Measurements from ENCODE around the gene AXIN2. TPM values are rescaled to one million over a fixed set of nuclear protein-coding genes. Genes with fewer than 3 reads are reported as not detected.

The AXIN2 gene
- polyA plus RNA-seq, 3 donors: 0.10 TPM; not detected in 2

DNA sequence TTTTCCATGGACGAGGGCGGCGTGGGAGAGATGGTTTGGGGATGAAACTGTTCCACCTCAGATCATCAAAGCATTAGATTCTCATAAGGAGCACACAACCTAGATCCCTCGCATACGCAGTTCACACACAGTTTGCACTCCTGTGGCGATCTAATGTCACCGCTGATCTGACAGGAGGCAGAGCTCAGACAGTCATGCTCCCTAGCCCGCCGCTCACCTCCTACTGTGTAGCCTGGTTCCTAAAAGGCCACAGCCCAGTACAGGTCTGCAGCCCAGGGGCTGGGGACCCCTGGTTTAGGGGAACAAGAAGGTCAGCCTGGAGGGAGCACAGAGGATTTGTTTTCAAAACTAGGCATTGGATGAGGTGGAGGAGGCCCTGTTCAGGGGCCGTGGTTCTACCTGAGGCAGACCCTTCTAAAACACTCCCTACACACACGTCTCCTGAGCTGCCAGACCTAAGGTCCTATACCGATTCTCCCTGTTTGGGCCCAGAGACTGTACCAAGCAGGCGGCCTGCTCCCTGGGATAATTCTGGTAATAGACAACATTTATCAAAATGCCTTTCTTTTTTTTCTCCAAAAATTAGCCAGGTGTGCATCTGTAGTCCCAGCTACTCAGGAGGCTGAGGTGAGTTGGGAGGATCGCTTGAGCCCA is 38.6 kb downstream of the AXIN2 start:
- H3K4me3 Mint-ChIP-seq: no peak overlapping the region

DNA sequence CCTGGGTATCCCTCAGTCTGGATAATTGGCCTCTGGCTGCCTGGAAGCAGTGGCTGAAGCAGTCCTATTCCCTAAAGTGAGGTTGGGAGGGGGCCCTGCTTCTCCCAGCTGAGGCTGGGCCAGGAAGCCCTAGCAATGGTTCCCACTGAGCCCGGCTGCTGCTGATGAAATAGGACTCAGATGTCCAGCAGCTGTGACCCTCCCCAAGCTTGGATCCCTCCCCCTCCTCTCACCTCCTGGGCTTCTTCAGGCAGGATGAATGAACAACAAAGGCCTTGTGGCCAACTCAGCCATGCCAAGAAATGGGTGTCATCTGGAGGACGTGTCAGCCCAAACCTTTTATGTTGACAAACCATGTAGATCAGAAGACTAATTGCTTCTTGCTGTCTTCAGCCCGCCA is 42.0 kb downstream of the AXIN2 start:
- intact Hi-C loops (cut with micrococcal nuclease): no loop called here
- H3K9me3 Mint-ChIP-seq: peaks cover 1 to 7% (median 4%) of the 10 kb centered on the region in 7 donors
- TF ChIP-seq, protein P1, sequence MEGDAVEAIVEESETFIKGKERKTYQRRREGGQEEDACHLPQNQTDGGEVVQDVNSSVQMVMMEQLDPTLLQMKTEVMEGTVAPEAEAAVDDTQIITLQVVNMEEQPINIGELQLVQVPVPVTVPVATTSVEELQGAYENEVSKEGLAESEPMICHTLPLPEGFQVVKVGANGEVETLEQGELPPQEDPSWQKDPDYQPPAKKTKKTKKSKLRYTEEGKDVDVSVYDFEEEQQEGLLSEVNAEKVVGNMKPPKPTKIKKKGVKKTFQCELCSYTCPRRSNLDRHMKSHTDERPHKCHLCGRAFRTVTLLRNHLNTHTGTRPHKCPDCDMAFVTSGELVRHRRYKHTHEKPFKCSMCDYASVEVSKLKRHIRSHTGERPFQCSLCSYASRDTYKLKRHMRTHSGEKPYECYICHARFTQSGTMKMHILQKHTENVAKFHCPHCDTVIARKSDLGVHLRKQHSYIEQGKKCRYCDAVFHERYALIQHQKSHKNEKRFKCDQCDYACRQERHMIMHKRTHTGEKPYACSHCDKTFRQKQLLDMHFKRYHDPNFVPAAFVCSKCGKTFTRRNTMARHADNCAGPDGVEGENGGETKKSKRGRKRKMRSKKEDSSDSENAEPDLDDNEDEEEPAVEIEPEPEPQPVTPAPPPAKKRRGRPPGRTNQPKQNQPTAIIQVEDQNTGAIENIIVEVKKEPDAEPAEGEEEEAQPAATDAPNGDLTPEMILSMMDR (IDR thresholded peaks at IDR 0.05): no peak
- Histone ChIP-seq H3K79me2 (ENCODE audit: insufficient read depth, low read length) (no peaks in the 10 kb centered on the region), H3K9me3 (replicated peaks in 1 of 2; ENCODE audit: control insufficient read depth in 1 of 2, insufficient read depth in 1 of 2, low read length in 2 of 2) (no peaks in the 10 kb centered on the region), H3K27ac (ENCODE audit: low read depth in 1 of 2, low read length in 2 of 2) (no peak overlapping the region), H3K4me2 (replicated peaks; ENCODE audit: extremely low read depth, low read length, poor library complexity, severe bottlenecking) (no peak overlapping the region), H3K36me3 (replicated peaks in 1 of 2; ENCODE audit: control insufficient read depth in 1 of 2, insufficient read depth in 2 of 2, low read length in 2 of 2) (no peaks in the 10 kb centered on the region), H3K4me3 (replicated peaks in 1 of 3; ENCODE audit: low read depth in 2 of 3, low read length in 3 of 3) (no peak overlapping the region), H2AFZ (ENCODE audit: insufficient read depth, low read depth, low read length, poor library complexity, severe bottlenecking) (no peak overlapping the region), H3K4me1 (ENCODE audit: control insufficient read depth in 1 of 2, insufficient read depth in 2 of 2, low read length in 2 of 2) (no peaks in the 10 kb centered on the region), H4K20me1 (ENCODE audit: insufficient read depth, low read length) (no peaks in the 10 kb centered on the region), H3K9ac (ENCODE audit: insufficient read depth, low read length, poor library complexity, severe bottlenecking) (no peak overlapping the region), H3K27me3 (ENCODE audit: control insufficient read depth in 2 of 2, insufficient read depth in 2 of 2, low read length in 2 of 2) (no peaks in the 10 kb centered on the region)
- peaks cover 6 to 11% (median 11%) of the 10 kb centered on the region in 3 donors for H3K27me3 Mint-ChIP-seq (ENCODE audit: low read depth in 3 of 3)
- H3K36me3 Mint-ChIP-seq: no peaks in the 10 kb centered on the region
- WGBS (ENCODE audit: insufficient coverage): no CpG with 5 or more reads among the region's 3 CpGs
- DNase-seq: no peak
- H3K27ac Mint-ChIP-seq: no peak overlapping the region
- no peaks in the 10 kb centered on the region for H3K4me1 Mint-ChIP-seq
- H3K4me3 Mint-ChIP-seq: no peak overlapping the region

More for the DNA sequence above, 38.6 kb downstream of the AXIN2 start:
- Histone ChIP-seq H3K4me2 (replicated peaks; ENCODE audit: extremely low read depth, low read length, poor library complexity, severe bottlenecking) (no peak overlapping the region), H3K4me1 (ENCODE audit: control insufficient read depth in 1 of 2, insufficient read depth in 2 of 2, low read length in 2 of 2) (no peaks in the 10 kb centered on the region), H3K36me3 (replicated peaks in 1 of 2; ENCODE audit: control insufficient read depth in 1 of 2, insufficient read depth in 2 of 2, low read length in 2 of 2) (no peaks in the 10 kb centered on the region), H3K79me2 (ENCODE audit: insufficient read depth, low read length) (no peaks in the 10 kb centered on the region), H3K27me3 (ENCODE audit: control insufficient read depth in 2 of 2, insufficient read depth in 2 of 2, low read length in 2 of 2) (no peaks in the 10 kb centered on the region), H3K9me3 (replicated peaks in 1 of 2; ENCODE audit: control insufficient read depth in 1 of 2, insufficient read depth in 1 of 2, low read length in 2 of 2) (no peaks in the 10 kb centered on the region), H3K27ac (ENCODE audit: low read depth in 1 of 2, low read length in 2 of 2) (no peak overlapping the region), H2AFZ (ENCODE audit: insufficient read depth, low read depth, low read length, poor library complexity, severe bottlenecking) (no peak overlapping the region), H3K9ac (ENCODE audit: insufficient read depth, low read length, poor library complexity, severe bottlenecking) (no peak overlapping the region), H3K4me3 (replicated peaks in 1 of 3; ENCODE audit: low read depth in 2 of 3, low read length in 3 of 3) (no peak overlapping the region), H4K20me1 (ENCODE audit: insufficient read depth, low read length) (no peaks in the 10 kb centered on the region)
- intact Hi-C loops (cut with micrococcal nuclease): no loop called here
- H3K9me3 Mint-ChIP-seq: peaks cover 1 to 15% (median 5%) of the 10 kb centered on the region in 7 donors
- no peaks in the 10 kb centered on the region for H3K36me3 Mint-ChIP-seq
- H3K4me1 Mint-ChIP-seq: no peaks in the 10 kb centered on the region
- TF ChIP-seq, protein P1 (IDR thresholded peaks at IDR 0.05): no peak
- no peak for DNase-seq
- 95% methylated on average over 6 of the region's 14 CpGs for WGBS (ENCODE audit: insufficient coverage)
- peaks cover 2 to 9% (median 4%) of the 10 kb centered on the region in 3 donors for H3K27me3 Mint-ChIP-seq (ENCODE audit: low read depth in 3 of 3)
- no peak overlapping the region for H3K27ac Mint-ChIP-seq
